HepG2 (cell line): ENCODE data around the gene GMPR.

Experiments used
- EZH2 ChIP-seq: conservative IDR thresholded peaks from 2 replicates; pipeline ENCODE4 v1.6.1; 2012; ENCODE audit warnings: mild to moderate bottlenecking, low read depth, low read length, moderate library complexity
- TF ChIP-seq, protein P1 (sequence below): sonication (generic); formaldehyde crosslinking; IDR thresholded peaks from 2 replicates; pipeline ENCODE4 v1.4.0; 2020; ENCODE audit warnings: mild to moderate bottlenecking, missing genetic modification reagents

DNA sequence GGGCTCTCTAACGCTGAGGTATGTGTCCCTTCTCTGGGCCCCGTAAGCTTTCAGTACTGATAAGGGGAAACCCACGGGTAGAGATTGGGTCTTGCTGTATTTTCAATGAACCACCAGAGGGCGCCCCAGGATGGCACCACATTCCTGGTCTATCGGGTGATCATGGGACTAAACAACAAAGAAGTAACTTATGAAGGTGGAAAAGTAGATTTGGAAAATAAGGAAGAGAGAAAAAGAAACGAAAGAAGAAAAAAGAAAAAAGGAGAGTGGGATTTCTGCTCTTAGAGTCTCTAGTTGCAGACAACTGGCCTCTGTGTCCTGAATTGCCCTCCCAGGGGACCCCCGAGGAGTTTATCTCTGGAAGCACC is 93.8 kb downstream of the GMPR start:
- TF ChIP-seq, protein P1, sequence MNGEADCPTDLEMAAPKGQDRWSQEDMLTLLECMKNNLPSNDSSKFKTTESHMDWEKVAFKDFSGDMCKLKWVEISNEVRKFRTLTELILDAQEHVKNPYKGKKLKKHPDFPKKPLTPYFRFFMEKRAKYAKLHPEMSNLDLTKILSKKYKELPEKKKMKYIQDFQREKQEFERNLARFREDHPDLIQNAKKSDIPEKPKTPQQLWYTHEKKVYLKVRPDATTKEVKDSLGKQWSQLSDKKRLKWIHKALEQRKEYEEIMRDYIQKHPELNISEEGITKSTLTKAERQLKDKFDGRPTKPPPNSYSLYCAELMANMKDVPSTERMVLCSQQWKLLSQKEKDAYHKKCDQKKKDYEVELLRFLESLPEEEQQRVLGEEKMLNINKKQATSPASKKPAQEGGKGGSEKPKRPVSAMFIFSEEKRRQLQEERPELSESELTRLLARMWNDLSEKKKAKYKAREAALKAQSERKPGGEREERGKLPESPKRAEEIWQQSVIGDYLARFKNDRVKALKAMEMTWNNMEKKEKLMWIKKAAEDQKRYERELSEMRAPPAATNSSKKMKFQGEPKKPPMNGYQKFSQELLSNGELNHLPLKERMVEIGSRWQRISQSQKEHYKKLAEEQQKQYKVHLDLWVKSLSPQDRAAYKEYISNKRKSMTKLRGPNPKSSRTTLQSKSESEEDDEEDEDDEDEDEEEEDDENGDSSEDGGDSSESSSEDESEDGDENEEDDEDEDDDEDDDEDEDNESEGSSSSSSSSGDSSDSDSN (CRISPR knock-in tag) = no peak
- TF ChIP-seq EZH2 = no peak
